ENCODE results near the gene SPINK8.
A peak's percentile ranks its signal among the peaks of the same experiment; 100 is the strongest.
"Not testable (repeated sequence)": the region's sequence is repeated elsewhere in the genome, so short reads cannot be mapped to it uniquely, and the experiment has no call there.

SPINK8 gene

DNA sequence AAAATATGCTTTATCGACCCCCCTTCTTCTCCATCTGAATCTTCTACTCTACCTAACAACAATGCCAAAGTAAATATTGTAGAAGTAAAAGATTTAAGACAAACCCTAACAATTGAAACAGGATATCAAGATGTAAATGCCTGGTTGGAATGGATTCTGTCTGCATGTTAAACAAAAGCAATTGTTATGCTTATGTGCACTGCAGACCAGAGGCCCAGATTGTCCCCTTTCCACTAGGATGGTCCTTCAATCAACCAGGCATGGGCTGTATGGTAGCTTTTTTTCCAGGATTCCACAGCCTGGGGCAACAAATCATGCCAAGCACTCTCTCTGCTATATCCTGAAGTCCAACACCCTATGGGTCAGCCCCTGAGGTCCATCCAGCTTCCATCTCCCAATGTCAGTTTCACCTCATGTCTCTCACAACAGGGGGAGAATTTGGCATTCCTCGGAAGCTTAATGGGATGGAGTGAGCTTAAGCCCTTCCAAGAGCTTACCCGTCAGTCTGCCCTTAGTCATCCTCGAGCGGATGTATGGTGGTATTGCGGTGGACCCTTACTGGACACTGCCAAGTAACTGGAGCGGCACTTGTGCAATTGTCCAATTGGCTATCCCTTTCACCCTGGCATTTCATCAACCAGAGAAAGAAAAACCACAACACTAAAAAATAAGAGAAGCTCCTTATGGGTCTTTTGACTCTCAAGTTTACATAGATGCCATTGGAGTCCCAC is 56.4 kb downstream of the SPINK8 start:
- no peak for DNase-seq

DNA sequence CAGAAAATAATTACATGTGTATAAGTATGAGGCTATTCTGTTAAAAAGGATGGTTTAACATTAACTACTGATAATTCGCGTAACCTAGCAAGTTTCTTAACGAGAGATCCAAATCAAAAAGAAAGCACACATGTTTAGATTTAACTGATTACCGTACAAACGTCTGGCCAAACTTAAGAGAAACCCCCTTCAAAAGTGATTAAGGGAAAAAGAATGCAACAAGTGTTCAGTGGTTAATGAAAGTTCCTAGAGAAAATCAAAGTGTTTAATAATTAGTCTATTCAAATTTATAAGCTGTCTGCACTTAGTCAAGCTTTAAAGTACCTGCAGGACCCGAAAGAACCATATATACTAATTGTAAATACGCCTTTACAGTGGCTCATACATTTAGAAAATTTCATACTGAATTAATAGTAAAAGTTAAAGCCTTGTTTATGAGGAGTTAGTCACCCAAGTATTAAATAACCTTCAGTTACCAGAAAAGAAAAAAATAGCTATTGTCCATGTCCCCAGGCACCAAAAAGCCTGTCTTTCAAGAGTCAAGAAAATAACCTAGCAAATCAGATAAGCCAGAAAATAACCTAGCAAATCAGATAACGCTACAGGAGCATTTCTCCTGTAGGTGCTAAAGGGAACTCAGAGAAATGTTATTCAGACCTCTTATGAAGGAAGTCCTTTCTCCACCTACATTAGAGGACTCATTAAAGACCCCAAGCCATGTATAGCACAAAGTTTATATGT is 58.0 kb downstream of the SPINK8 start:
- DNase-seq: no peak

DNA sequence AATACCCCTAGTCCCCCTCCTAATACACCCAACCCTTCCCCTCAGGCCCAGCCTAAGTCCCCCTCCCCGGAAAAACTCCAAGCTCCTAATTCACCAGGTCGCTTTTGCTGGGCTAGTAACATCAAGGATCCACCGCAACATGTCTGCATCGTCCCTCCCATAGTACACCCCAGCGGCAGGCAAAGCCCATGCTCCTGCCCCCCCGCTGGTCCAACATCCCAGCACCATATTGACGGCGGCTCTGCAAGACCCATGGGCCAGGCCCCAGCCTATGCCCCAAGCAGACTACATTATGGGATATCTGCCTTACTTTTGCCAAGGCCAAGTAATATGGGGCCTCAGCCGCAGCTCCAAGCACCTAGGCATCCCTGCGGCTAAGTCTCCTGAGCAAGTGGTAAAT is 59.0 kb downstream of the SPINK8 start:
- no peak for DNase-seq

DNA sequence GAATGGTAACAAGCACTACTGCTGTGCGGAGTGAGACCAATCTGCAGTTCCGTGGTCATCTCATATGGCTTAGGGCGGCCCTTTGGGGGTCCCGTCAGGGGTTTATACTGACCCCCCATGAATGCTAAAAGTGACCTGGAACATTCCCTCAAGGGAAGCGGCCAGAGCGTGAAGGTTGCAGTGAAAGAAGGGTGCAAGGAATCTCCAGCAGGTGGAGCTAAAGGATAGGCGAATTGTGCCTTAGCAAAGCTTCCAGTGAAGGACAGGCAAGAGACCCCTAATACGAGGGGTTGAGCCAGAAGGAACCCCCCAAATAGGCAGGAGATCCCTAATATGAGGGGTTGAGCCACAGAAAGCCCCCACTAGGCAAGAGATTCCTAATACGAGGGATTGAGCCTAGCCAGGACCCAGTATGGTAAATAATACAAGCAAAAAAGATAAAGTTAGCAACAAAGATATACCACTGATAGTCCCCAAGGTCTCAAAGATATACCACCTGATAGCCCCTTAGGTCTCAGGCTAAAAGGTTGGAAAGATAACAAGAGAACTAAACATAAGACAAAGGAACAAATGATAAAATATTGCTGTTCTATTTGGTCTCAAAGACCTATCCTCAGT is 59.8 kb downstream of the SPINK8 start:
- DNase-seq: peak; percentile 60

DNA sequence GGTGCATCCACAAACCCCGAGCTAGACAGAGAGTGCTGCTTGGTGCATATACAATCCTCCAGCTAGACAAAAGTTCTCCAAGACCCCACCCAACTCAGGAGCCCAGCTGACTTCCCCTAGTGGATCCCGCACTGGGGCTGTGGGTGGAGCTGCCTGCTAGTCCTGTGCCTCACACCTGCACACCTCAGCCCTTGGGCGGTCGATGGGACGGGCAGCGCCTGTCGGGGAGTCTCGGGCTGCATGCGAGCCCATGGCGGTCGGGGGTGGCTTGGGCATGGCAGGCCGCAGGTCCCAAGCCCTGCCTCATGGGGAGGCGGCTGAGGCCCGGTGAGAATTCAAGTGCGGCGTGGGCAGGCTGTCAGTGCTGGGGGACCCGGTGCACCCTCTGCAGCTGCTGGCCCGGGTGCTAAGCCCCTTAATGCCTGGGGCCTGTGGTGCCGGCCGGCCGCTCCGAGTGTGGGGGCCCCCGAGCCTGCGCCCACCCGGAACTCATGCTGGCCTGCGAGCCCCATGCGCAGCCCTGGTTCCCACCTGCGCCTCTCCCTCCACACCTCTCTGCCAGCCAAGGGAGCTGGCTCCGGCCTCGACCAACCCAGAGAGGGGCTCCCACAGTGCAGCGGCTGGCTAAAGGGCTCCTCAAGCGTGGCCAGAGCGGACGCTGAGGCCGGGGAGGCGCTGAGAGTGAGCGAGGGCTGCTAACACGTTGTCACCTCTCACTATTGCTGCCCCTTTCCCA is 61.5 kb downstream of the SPINK8 start:
- DNase-seq: no peak

DNA sequence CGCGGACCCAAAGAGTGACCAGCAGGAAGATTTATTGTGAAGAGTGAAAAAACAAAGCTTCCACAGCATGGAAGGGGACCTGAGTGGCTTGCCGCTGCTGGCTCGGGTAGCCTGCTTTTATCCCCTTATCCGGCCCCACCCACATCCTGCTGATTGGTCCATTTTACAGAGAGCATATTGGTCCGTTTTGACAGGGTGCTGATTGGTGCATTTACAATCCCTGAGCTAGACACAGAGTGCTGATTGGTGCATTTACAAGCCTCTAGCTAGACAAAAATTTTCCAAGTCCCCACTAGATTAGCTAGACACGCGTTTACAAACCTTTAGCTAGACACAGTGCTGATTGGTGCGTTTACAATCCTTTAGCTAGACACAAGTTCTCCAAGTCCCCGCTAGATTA is 62.2 kb downstream of the SPINK8 start:
- not testable (repeated sequence) for DNase-seq

DNA sequence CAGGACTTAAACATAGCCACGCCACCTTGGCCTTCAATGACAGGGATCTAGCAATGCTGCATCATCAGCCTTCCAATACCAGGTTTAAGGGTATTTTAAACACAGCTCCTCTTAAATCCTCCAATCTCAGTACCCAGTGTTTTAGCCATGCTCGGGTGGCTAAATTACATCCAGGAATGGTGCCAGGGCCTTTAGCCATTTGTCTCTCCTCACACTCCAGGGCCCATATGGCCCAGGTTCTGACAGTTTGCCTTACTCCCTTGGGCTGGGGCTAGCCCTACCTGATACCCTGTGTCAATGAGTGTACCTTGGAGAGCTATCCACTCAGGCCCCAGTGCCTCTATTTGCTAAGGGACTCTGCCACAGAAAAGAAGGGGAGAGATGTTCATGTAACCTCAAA is 63.2 kb downstream of the SPINK8 start:
- no peak for DNase-seq

DNA sequence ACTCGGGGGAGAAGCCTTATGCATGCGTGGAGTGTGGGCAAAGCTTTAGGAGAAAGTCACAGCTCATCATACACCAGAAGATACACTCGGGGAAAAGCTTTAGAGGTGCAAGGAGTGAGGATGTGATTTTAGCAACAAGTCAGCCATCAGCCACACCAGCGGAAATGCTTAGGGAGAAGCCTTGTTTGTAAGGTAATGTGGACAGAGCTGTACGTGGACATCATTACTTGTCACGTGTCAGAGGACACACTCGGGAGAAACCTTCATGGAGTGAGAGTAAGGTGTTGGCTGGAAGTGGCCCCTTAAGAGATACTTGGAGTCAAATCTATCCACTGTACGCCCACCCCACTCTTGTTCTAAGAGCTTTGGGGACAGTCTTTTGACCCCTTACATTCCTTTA is 63.9 kb downstream of the SPINK8 start:
- DNase-seq: no peak

DNA sequence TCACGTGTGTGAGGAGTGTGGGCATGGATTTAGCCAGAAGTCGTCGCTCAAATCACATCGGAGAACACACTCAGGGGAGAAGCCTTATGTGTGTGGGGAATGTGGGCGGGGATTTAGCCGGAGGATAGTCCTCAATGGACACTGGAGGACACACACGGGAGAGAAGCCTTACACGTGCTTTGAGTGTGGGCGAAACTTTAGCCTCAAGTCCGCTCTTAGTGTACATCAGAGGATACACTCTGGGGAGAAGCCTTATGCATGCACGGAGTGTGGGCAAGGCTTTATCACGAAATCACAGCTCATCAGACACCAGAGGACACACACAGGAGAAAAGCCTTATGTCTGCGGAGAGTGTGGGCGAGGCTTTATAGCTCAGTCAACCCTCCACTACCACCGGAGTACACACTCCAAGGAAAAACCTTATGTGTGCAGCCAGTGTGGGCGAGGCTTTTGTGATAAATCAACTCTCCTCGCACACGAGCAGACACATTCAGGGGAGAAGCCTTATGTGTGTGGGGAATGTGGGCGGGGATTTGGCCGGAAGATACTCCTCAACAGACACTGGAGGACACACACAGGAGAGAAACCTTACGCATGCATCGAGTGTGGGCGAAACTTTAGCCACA is 64.4 kb downstream of the SPINK8 start:
- DNase-seq: no peak

DNA sequence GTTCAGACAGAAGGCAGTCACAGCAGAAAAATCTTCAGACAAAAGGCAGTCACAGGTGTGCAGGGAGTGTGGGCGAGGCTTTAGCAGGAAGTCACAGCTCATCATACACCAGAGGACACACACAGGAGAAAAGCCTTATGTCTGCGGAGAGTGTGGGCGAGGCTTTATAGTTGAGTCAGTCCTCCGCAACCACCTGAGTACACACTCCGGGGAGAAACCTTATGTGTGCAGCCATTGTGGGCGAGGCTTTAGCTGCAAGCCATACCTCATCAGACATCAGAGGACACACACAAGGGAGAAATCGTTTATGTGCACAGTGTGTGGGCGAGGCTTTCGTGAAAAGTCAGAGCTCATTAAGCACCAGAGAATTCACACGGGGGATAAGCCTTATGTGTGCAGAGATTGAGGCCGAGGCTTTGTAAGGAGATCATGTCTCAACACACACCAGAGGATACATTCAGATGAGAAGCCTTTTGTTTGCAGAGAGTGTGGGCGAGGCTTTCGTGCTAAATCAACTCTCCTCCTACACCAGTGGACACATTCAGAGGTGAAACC is 65.0 kb downstream of the SPINK8 start:
- DNase-seq: no peak

DNA sequence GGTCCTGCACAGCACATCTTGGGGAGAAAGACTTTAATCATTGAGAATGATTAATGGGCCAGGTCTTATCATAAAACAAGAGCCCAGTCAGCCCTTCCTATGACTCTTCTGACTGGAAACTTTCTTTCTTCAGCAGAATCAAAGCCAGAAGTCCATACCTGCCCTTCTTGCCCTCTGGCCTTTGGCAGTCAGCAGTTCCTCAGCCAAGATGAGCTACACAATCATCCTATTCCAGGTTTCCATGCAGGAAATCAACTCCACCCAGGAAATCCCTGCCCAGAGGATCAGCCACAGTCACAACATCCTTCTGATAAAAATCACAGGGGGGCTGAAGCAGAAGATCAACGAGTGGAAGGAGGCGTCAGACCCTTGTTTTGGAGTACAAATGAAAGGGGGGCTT is 65.7 kb downstream of the SPINK8 start:
- DNase-seq: no peak

DNA sequence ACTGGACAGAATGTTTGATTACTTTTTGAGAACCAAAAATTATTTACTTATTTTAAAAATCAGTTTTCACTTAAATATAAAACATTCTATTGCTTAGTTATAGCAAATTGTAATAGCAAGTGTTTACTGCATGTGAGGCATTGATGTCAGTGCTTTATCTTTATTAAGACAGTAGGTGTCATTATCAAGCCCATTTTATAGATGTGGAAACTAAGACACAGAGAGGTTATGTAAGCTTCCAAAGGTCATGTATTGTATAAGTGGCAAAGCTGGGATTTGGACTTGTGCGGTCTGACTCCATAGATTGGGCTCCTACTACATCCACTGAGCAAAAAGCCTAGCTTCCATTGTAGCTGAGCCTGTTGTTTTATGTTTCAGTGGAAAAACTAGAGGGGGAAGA is 74.9 kb downstream of the SPINK8 start:
- DNase-seq: no peak

All from fibroblast of skin of back (primary cell).